Ishikawa (cell line): Measurements from ENCODE around the gene NDUFA6.

Experiments
- CEBPB ChIP-seq: IDR thresholded peaks from 2 replicates; pipeline ENCODE4 v1.6.1; 2012
- EGR1 ChIP-seq: IDR thresholded peaks from 2 replicates; pipeline ENCODE4 v1.6.1; 2012
- FOXM1 ChIP-seq: IDR thresholded peaks from 2 replicates; pipeline ENCODE4 v1.6.1; 2012; ENCODE audit warnings: low read depth, borderline replicate concordance
- NFIC ChIP-seq: IDR thresholded peaks from 2 replicates; pipeline ENCODE4 v1.6.1; 2012
- RAD21 ChIP-seq: IDR thresholded peaks from 2 replicates; pipeline ENCODE4 v1.6.1; 2012; ENCODE audit warnings: low read depth
- TAF1 ChIP-seq: IDR thresholded peaks from 2 replicates; pipeline ENCODE4 v1.6.1; 2012; ENCODE audit warnings: low read depth, mild to moderate bottlenecking
- TCF12 ChIP-seq: IDR thresholded peaks from 2 replicates; pipeline ENCODE4 v1.6.1; 2012; ENCODE audit warnings: low read depth
- TF ChIP-seq, protein P1 (sequence below): IDR thresholded peaks from 2 replicates; pipeline ENCODE4 v1.6.1; 2012; ENCODE audit warnings: low read depth, mild to moderate bottlenecking
- TF ChIP-seq, protein P2 (sequence below): IDR thresholded peaks from 2 replicates; pipeline ENCODE4 v1.6.1; 2012

DNA sequence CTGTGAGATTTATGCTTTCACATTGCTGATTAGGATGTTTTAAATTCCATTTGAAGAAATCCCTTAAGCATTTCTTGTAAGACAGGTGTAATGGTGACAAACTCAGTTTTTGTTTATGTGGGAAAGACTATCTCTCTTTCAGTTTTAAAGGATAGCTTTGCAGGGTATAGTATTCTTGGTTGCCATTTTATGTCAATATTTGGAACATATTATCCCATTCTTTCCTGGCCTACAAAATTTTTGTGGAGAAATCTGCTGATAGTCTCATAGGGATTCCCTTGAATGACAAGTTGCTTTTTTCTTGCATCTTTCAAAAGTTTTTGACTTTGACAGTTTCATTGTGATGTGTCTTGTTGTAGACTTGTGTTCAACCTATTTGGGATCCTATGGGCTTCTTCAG, 48.8 kb downstream of the NDUFA6 start:
- TF ChIP-seq CEBPB: no peak
- TF ChIP-seq RAD21: no peak
- TF ChIP-seq, protein P1, sequence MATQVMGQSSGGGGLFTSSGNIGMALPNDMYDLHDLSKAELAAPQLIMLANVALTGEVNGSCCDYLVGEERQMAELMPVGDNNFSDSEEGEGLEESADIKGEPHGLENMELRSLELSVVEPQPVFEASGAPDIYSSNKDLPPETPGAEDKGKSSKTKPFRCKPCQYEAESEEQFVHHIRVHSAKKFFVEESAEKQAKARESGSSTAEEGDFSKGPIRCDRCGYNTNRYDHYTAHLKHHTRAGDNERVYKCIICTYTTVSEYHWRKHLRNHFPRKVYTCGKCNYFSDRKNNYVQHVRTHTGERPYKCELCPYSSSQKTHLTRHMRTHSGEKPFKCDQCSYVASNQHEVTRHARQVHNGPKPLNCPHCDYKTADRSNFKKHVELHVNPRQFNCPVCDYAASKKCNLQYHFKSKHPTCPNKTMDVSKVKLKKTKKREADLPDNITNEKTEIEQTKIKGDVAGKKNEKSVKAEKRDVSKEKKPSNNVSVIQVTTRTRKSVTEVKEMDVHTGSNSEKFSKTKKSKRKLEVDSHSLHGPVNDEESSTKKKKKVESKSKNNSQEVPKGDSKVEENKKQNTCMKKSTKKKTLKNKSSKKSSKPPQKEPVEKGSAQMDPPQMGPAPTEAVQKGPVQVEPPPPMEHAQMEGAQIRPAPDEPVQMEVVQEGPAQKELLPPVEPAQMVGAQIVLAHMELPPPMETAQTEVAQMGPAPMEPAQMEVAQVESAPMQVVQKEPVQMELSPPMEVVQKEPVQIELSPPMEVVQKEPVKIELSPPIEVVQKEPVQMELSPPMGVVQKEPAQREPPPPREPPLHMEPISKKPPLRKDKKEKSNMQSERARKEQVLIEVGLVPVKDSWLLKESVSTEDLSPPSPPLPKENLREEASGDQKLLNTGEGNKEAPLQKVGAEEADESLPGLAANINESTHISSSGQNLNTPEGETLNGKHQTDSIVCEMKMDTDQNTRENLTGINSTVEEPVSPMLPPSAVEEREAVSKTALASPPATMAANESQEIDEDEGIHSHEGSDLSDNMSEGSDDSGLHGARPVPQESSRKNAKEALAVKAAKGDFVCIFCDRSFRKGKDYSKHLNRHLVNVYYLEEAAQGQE: no peak
- TF ChIP-seq, protein P2, sequence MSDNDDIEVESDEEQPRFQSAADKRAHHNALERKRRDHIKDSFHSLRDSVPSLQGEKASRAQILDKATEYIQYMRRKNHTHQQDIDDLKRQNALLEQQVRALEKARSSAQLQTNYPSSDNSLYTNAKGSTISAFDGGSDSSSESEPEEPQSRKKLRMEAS: no peak
- TF ChIP-seq TAF1: no peak
- no peak for TF ChIP-seq NFIC
- TF ChIP-seq TCF12: no peak
- TF ChIP-seq EGR1: no peak
- TF ChIP-seq FOXM1: no peak
